ENCODE results near the gene ATCAY. TPM values are rescaled to one million over a fixed set of nuclear protein-coding genes. Genes with fewer than 3 reads are reported as not detected.

Gene ATCAY
- total RNA-seq, 2 donors from 2014 or later: not detected

Small RNA genes lying within 50 kb of the gene (microRNA-seq; reads per million reads assigned to microRNA genes)
- gene MIR637: 0 reads per million in 2 donors

Other genes with a start within 250 kb of the ATCAY start
- 10 to 100 TPM; 36.6 to 44.3 TPM for gene PIP5K1C, start 180.2 kb upstream of the ATCAY start, total RNA-seq
- under 1 TPM in 1 of 2 donors, not detected in 1; 0.32 TPM for gene TJP3, start 172.3 kb upstream of the ATCAY start, total RNA-seq
- gene APBA3, start 119.0 kb upstream of the ATCAY start, total RNA-seq: 10 to 100 TPM; 12.6 to 12.7 TPM
- gene MRPL54, start 118.0 kb upstream of the ATCAY start, total RNA-seq: 10 to 100 TPM; 63.6 to 68.9 TPM
- not detected for gene RAX2, start 108.5 kb upstream of the ATCAY start, total RNA-seq
- 1 to 10 TPM in 1 of 2 donors, under 1 TPM in 1; 0.92 to 1.4 TPM for gene MATK, start 94.3 kb upstream of the ATCAY start, total RNA-seq
- under 1 TPM; 0.29 to 0.35 TPM for gene ZFR2, start 11.6 kb upstream of the ATCAY start, total RNA-seq
- gene NMRK2, start 52.4 kb downstream of the ATCAY start, total RNA-seq: 1,000 to 10,000 TPM; 1,098 to 1,409 TPM
- gene DAPK3, start 90.4 kb downstream of the ATCAY start, total RNA-seq: 10 to 100 TPM; 52.4 to 95.1 TPM
- gene EEF2, start 104.8 kb downstream of the ATCAY start, total RNA-seq: 1,000 to 10,000 TPM; 1,815 to 2,062 TPM
- 10 to 100 TPM; 13.8 to 14.0 TPM for gene PIAS4, start 127.1 kb downstream of the ATCAY start, total RNA-seq
- 10 to 100 TPM; 28.5 to 32.5 TPM for gene ZBTB7A, start 186.2 kb downstream of the ATCAY start, total RNA-seq
- gene MAP2K2, start 243.4 kb downstream of the ATCAY start, total RNA-seq: 100 to 1,000 TPM; 109 to 118 TPM